ENCODE measurements around the gene ERICH6B. TPM values are rescaled to one million over a fixed set of nuclear protein-coding genes. Genes with fewer than 3 reads are reported as not detected.

Gene ERICH6B
- total RNA-seq, 2 experiments from 2014 or later, result not detected

DNA sequence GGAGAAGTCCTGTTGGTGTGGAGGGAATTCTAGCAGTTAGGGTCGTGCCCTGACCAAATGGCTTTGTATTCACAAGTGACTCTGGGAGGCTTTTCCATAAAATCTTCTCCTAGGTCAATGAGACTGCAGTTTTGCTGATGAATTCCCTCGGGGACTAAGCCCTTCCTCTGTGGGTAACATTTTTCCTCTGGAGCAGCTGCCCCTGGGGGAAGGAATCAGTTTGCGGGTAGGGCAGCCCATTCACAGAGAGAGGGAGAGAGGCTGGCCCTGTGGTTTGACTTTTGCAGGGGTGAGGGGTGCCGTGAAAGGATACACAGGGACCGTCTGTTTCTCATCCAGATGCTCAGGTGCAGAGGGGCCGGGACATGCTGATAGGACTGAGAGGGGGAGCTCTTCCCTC lies 67.3 kb downstream of the ERICH6B start:
- H2AFZ ChIP-seq (ENCODE audit: low read length), result no peak overlapping the region
- H3K9me2 ChIP-seq (ENCODE audit: insufficient read depth, low read length), result no peaks in the 10 kb centered on the region
- ChIA-PET CTCF (ENCODE audit: unreplicated experiment) (no interaction called here), POLR2A (no interaction called here)
- H3K4me3 ChIP-seq (ENCODE audit: low read depth, low read length, poor library complexity, severe bottlenecking), result no peak overlapping the region
- DNase-seq (ENCODE audit: low spot score), result no peak
- intact Hi-C loops (cut with micrococcal nuclease; ENCODE audit: unreplicated experiment), result no loop called here
- H3K4me2 ChIP-seq (ENCODE audit: low read length), result no peak overlapping the region
- TF ChIP-seq, protein P1, sequence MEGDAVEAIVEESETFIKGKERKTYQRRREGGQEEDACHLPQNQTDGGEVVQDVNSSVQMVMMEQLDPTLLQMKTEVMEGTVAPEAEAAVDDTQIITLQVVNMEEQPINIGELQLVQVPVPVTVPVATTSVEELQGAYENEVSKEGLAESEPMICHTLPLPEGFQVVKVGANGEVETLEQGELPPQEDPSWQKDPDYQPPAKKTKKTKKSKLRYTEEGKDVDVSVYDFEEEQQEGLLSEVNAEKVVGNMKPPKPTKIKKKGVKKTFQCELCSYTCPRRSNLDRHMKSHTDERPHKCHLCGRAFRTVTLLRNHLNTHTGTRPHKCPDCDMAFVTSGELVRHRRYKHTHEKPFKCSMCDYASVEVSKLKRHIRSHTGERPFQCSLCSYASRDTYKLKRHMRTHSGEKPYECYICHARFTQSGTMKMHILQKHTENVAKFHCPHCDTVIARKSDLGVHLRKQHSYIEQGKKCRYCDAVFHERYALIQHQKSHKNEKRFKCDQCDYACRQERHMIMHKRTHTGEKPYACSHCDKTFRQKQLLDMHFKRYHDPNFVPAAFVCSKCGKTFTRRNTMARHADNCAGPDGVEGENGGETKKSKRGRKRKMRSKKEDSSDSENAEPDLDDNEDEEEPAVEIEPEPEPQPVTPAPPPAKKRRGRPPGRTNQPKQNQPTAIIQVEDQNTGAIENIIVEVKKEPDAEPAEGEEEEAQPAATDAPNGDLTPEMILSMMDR (conservative IDR thresholded peaks at IDR 0.05; ENCODE audit: low read length), result no peak
- TF ChIP-seq EZH2phosphoT487 (IDR thresholded peaks at IDR 0.05; ENCODE audit: borderline replicate concordance, low read depth, low read length), result no peak
- no TSS peak for BruUV-seq (replicated peaks)
- no peaks in the 10 kb centered on the region for H3K36me3 ChIP-seq (ENCODE audit: insufficient read depth, low read length)
- no peaks in the 10 kb centered on the region for H4K20me1 ChIP-seq (ENCODE audit: insufficient read depth, low read length)
- H3K27ac ChIP-seq (ENCODE audit: low read depth, low read length, poor library complexity, severe bottlenecking), result no peak overlapping the region
- no peaks in the 10 kb centered on the region for H3K79me2 ChIP-seq (ENCODE audit: insufficient read depth, low read depth, low read length)
- no peaks in the 10 kb centered on the region for H3K9me3 ChIP-seq (ENCODE audit: low read length)
- no peaks in the 10 kb centered on the region for H3K4me1 ChIP-seq (ENCODE audit: insufficient read depth, low read length, poor library complexity, severe bottlenecking)

- ChIA-PET POLR2A (no interaction called here), CTCF (ENCODE audit: unreplicated experiment) (no interaction called here)
- H3K4me2 ChIP-seq (ENCODE audit: low read length), result no peak overlapping the region
Measured at GRCh38 chr13:45546410-45546765, 69.2 kb downstream of the ERICH6B start.

DNA sequence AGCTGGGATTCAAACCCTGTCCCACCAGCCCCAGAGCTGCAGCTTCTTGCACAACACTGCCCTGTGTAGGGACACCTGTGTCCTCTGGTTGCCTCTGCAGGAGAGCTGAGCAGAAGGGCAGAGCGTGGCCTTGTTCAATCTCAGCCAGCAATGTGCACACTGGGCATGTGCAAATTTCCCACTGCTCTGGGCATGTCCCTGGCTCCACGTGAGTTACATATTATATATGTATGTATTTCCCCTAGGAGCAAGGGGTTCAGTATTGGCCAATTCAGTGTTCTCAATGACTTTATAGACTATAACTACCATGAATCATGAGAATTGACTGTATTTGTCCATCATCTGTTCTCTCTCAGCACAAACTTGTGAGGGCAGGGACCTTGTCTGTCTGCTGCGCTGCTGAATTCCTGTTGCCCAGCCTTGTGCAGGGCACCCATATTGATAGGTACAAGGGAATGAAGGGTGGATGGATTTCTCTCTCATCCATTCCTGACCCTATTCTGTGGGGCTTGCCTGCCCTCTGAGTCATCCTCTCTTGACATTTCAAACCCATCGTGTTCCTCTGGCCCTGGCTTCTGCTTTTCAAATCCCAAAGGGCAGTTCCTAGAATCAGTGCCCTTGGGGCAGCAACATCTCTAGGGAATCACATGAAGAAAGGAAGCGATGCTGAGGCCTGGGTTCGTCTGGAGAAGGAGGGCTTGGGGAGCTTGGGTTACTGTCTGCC lies 69.7 kb downstream of the ERICH6B start:
- Histone ChIP-seq H4K20me1 (ENCODE audit: insufficient read depth, low read length) (no peaks in the 10 kb centered on the region), H3K79me2 (ENCODE audit: insufficient read depth, low read depth, low read length) (no peaks in the 10 kb centered on the region), H3K9me3 (ENCODE audit: low read length) (no peaks in the 10 kb centered on the region), H3K4me2 (ENCODE audit: low read length) (no peak overlapping the region), H3K4me3 (ENCODE audit: low read depth, low read length, poor library complexity, severe bottlenecking) (no peak overlapping the region), H3K27ac (ENCODE audit: low read depth, low read length, poor library complexity, severe bottlenecking) (no peak overlapping the region), H2AFZ (ENCODE audit: low read length) (no peak overlapping the region), H3K9me2 (ENCODE audit: insufficient read depth, low read length) (no peaks in the 10 kb centered on the region), H3K36me3 (ENCODE audit: insufficient read depth, low read length) (no peaks in the 10 kb centered on the region), H3K4me1 (ENCODE audit: insufficient read depth, low read length, poor library complexity, severe bottlenecking) (no peaks in the 10 kb centered on the region)
- intact Hi-C loops (cut with micrococcal nuclease; ENCODE audit: unreplicated experiment), result no loop called here
- no TSS peak for BruUV-seq (replicated peaks)
- no peak for TF ChIP-seq EZH2phosphoT487 (IDR thresholded peaks at IDR 0.05; ENCODE audit: borderline replicate concordance, low read depth, low read length)
- TF ChIP-seq, protein P1 (conservative IDR thresholded peaks at IDR 0.05; ENCODE audit: low read length), result no peak
- DNase-seq (ENCODE audit: low spot score), result no peak
- ChIA-PET POLR2A (interaction anchor here (1.1 kb wide), 1 partner anchor 20 kb away, joined by 3 read pairs; no protein-coding TSS in a partner anchor), CTCF (ENCODE audit: unreplicated experiment) (no interaction called here)

More at GRCh38 chr13:45546410-45546765, 69.2 kb downstream of the ERICH6B start:
- Histone ChIP-seq H3K27ac (ENCODE audit: low read depth, low read length, poor library complexity, severe bottlenecking) (no peak overlapping the region), H3K79me2 (ENCODE audit: insufficient read depth, low read depth, low read length) (no peaks in the 10 kb centered on the region), H4K20me1 (ENCODE audit: insufficient read depth, low read length) (no peaks in the 10 kb centered on the region), H3K9me2 (ENCODE audit: insufficient read depth, low read length) (no peaks in the 10 kb centered on the region), H2AFZ (ENCODE audit: low read length) (no peak overlapping the region), H3K9me3 (ENCODE audit: low read length) (no peaks in the 10 kb centered on the region), H3K4me3 (ENCODE audit: low read depth, low read length, poor library complexity, severe bottlenecking) (no peak overlapping the region), H3K36me3 (ENCODE audit: insufficient read depth, low read length) (no peaks in the 10 kb centered on the region), H3K4me1 (ENCODE audit: insufficient read depth, low read length, poor library complexity, severe bottlenecking) (no peaks in the 10 kb centered on the region)
- no TSS peak for BruUV-seq (replicated peaks)
- TF ChIP-seq, protein P1 (conservative IDR thresholded peaks at IDR 0.05; ENCODE audit: low read length), result no peak
- TF ChIP-seq EZH2phosphoT487 (IDR thresholded peaks at IDR 0.05; ENCODE audit: borderline replicate concordance, low read depth, low read length), result no peak
- intact Hi-C loops (cut with micrococcal nuclease; ENCODE audit: unreplicated experiment), result no loop called here
- no peak for DNase-seq (ENCODE audit: low spot score)
